H1 (cell line): Measurements from ENCODE around the gene THOP1. TPM values are rescaled to one million over a fixed set of nuclear protein-coding genes. Genes with fewer than 3 reads are reported as not detected.

Source experiments
- CTCF ChIA-PET: fragments of 300-600 bp; sonication (Branson Sonifier 250); formaldehyde crosslinking; loops from one replicate; lab custom pipeline; 2021; ENCODE audit not compliant: partially characterized antibody; lab: Charles Lee
- POLR2A ChIA-PET: fragments of 300-600 bp; sonication (Branson Sonifier 250); formaldehyde crosslinking; loops from one replicate; lab custom pipeline; 2021; ENCODE audit warnings: inconsistent platforms; ENCODE audit not compliant: partially characterized antibody; lab: Charles Lee
- DNase-seq, 2 experiments: peaks; one replicate each; pipeline versions ENCODE4 v3.0.0 to v3.0.0-alpha.2; 2010 to 2022; ENCODE audit warnings: low spot score in 2 of 2, low read depth in 1 of 2, mixed read lengths in 1 of 2
- FAIRE-seq: peaks from 2 replicates; lab custom pipeline; 2011; peaks lifted over from hg19 to GRCh38; lab: Jason Lieb, UNC
- H2AFZ ChIP-seq: 2 replicates; pipeline ENCODE4 v1.8.1; 2012; ENCODE audit warnings: low read length, inconsistent platforms
- H2AK5ac ChIP-seq: 2 replicates; pipeline ENCODE4 v1.6.1; 2013; ENCODE audit warnings: low read depth, low read length
- H2BK120ac ChIP-seq: replicated peaks from 2 replicates; pipeline ENCODE3; 2013; ENCODE audit warnings: low read depth, low read length, inconsistent platforms
- H2BK12ac ChIP-seq: 2 replicates; pipeline ENCODE4 v1.6.1; 2013; ENCODE audit warnings: low read depth, low read length
- H2BK15ac ChIP-seq: 2 replicates; pipeline ENCODE4 v1.6.1; 2013; ENCODE audit warnings: low read length
- H2BK20ac ChIP-seq: 2 replicates; pipeline ENCODE4 v1.6.1; 2013; ENCODE audit warnings: low read length
- H2BK5ac ChIP-seq: 2 replicates; pipeline ENCODE4 v1.6.1; 2013; ENCODE audit warnings: low read depth, low read length
- H3K14ac ChIP-seq: 2 replicates; pipeline ENCODE4 v1.6.1; 2013; ENCODE audit warnings: inconsistent platforms; ENCODE audit not compliant: insufficient read length
- H3K18ac ChIP-seq: 2 replicates; pipeline ENCODE4 v1.6.1; 2013; ENCODE audit warnings: low read length; ENCODE audit errors: extremely low read depth
- H3K23ac ChIP-seq: 2 replicates; pipeline ENCODE4 v1.6.1; 2013; ENCODE audit warnings: inconsistent platforms; ENCODE audit not compliant: insufficient read length
- H3K23me2 ChIP-seq: 2 replicates; pipeline ENCODE4 v1.6.1; 2013; ENCODE audit warnings: low read depth, low read length
- H3K27ac ChIP-seq: 2 replicates; pipeline ENCODE4 v1.6.1; 2011; ENCODE audit warnings: low read depth, low read length, inconsistent platforms
- H3K27me3 ChIP-seq, 4 experiments: replicated peaks in 1 of 4; 1 replicate in 1 of 4; 2 replicates in 3 of 4; pipeline versions ENCODE4 v1.6.1 to v1.8.1; 2011 to 2013; ENCODE audit warnings: low read length in 3 of 4, mild to moderate bottlenecking in 3 of 4, inconsistent platforms in 2 of 4, mixed read lengths in 2 of 4, moderate library complexity in 1 of 4; ENCODE audit not compliant: control insufficient read depth in 3 of 4, insufficient read depth in 3 of 4; ENCODE audit errors: extremely low read depth in 1 of 4
- H3K36me3 ChIP-seq, 4 experiments: 2 replicates each; pipeline versions ENCODE4 v1.6.1 to v1.8.1; 2011 to 2013; ENCODE audit warnings: mild to moderate bottlenecking in 4 of 4, low read length in 3 of 4, moderate library complexity in 2 of 4, control low read depth in 1 of 4, inconsistent platforms in 1 of 4; ENCODE audit not compliant: insufficient read depth in 4 of 4, control insufficient read depth in 2 of 4
- H3K4ac ChIP-seq: replicated peaks from 2 replicates; pipeline ENCODE3; 2013; ENCODE audit warnings: low read length, low read depth, mixed read lengths, inconsistent platforms; ENCODE audit not compliant: insufficient read length
- H3K4me1 ChIP-seq, 4 experiments: replicated peaks in 1 of 4; 1 replicate in 1 of 4; 2 replicates in 3 of 4; pipeline versions ENCODE4 v1.6.1 to v1.8.1; 2011 to 2013; ENCODE audit warnings: low read length in 3 of 4, inconsistent platforms in 2 of 4, mixed read lengths in 1 of 4; ENCODE audit not compliant: insufficient read depth in 4 of 4, control insufficient read depth in 3 of 4
- H3K4me2 ChIP-seq, 2 experiments: 2 replicates each; pipeline versions ENCODE4 v1.6.1 to v1.8.1; 2011 to 2013; ENCODE audit warnings: low read depth in 2 of 2, low read length in 2 of 2, control low read depth in 1 of 2, inconsistent platforms in 1 of 2, mild to moderate bottlenecking in 1 of 2; ENCODE audit not compliant: insufficient read depth in 1 of 2
- H3K4me3 ChIP-seq, 4 experiments: fragments of 200-600, 300-600 bp in 1 of 4; sonication (generic), shearing (Covaris generic), sonication (Bioruptor Twin) in 1 of 4; 2 replicates each; pipeline versions ENCODE4 v1.5.1 to v1.8.1; 2011 to 2016; ENCODE audit warnings: low read length in 4 of 4, low read depth in 3 of 4, control low read depth in 2 of 4, inconsistent platforms in 2 of 4, mild to moderate bottlenecking in 2 of 4, mixed read lengths in 1 of 4, moderate library complexity in 1 of 4; ENCODE audit not compliant: insufficient read depth in 2 of 4; ENCODE audit errors: extremely low read depth in 1 of 4
- H3K56ac ChIP-seq: replicated peaks from 2 replicates; pipeline ENCODE3; 2013; ENCODE audit warnings: low read depth, mild to moderate bottlenecking, mixed read lengths, low read length, inconsistent platforms; ENCODE audit not compliant: insufficient read length
- H3K79me1 ChIP-seq: 2 replicates; pipeline ENCODE4 v1.6.1; 2013; ENCODE audit warnings: low read depth, low read length, control low read depth
- H3K79me2 ChIP-seq, 2 experiments: 2 replicates each; pipeline versions ENCODE4 v1.6.1 to v1.8.1; 2012 to 2013; ENCODE audit warnings: low read length in 2 of 2, mild to moderate bottlenecking in 2 of 2, inconsistent platforms in 1 of 2; ENCODE audit not compliant: insufficient read depth in 2 of 2, control insufficient read depth in 1 of 2
- H3K9ac ChIP-seq, 4 experiments: replicated peaks in 1 of 4; 1 replicate in 1 of 4; 2 replicates in 3 of 4; pipeline versions ENCODE4 v1.6.1 to v1.8.1; 2011 to 2013; ENCODE audit warnings: low read depth in 3 of 4, low read length in 3 of 4, control low read depth in 2 of 4, mild to moderate bottlenecking in 2 of 4, moderate library complexity in 2 of 4, inconsistent platforms in 1 of 4; ENCODE audit errors: extremely low read depth in 1 of 4
- H3K9me3 ChIP-seq, 2 experiments: 2 replicates each; pipeline versions ENCODE4 v1.6.1 to v1.8.1; 2012 to 2013; ENCODE audit warnings: mild to moderate bottlenecking in 2 of 2, moderate library complexity in 2 of 2, control low read depth in 1 of 2, inconsistent platforms in 1 of 2, low read depth in 1 of 2, low read length in 1 of 2, mixed read lengths in 1 of 2; ENCODE audit not compliant: insufficient read depth in 2 of 2
- H4K20me1 ChIP-seq, 2 experiments: replicated peaks in 1 of 2; 2 replicates each; pipeline versions ENCODE3 to v1.8.1; 2011 to 2013; ENCODE audit warnings: inconsistent platforms in 2 of 2, low read length in 2 of 2, mild to moderate bottlenecking in 1 of 2; ENCODE audit not compliant: insufficient read depth in 2 of 2, control insufficient read depth in 1 of 2
- H4K5ac ChIP-seq: 2 replicates; pipeline ENCODE4 v1.6.1; 2013; ENCODE audit warnings: low read length, low read depth, mixed read lengths, inconsistent platforms; ENCODE audit not compliant: insufficient read length
- H4K8ac ChIP-seq: 2 replicates; pipeline ENCODE4 v1.8.0; 2013; ENCODE audit warnings: mild to moderate bottlenecking, moderate library complexity, low read length, inconsistent platforms; ENCODE audit not compliant: insufficient read depth; ENCODE audit errors: extremely low read depth
- H4K91ac ChIP-seq: replicated peaks from 2 replicates; pipeline ENCODE3; 2013; ENCODE audit warnings: low read length, mixed read lengths, inconsistent platforms; ENCODE audit not compliant: insufficient read length
- CTBP2 ChIP-seq: IDR thresholded peaks from 2 replicates; pipeline ENCODE4 v1.7.0; 2011; ENCODE audit warnings: borderline replicate concordance, mild to moderate bottlenecking, moderate library complexity, mixed read lengths, low read length; ENCODE audit not compliant: insufficient read depth, insufficient read length
- JUN ChIP-seq: IDR thresholded peaks from 2 replicates; pipeline ENCODE4 v1.6.1; 2011; ENCODE audit warnings: low read depth, mild to moderate bottlenecking, improper control_type of control experiment, low read length
- POLR2A ChIP-seq, 2 experiments: IDR thresholded peaks; 1 replicate in 1 of 2; 2 replicates in 1 of 2; pipeline ENCODE4 v1.6.1; 2011; ENCODE audit warnings: low read depth in 2 of 2, low read length in 2 of 2, mild to moderate bottlenecking in 2 of 2; ENCODE audit errors: control extremely low read depth in 1 of 2
- POU5F1 ChIP-seq: IDR thresholded peaks from 2 replicates; pipeline ENCODE4 v1.6.1; 2011; ENCODE audit warnings: low read depth, mild to moderate bottlenecking, low read length, moderate library complexity
- RAD21 ChIP-seq, 2 experiments: IDR thresholded peaks in 1 of 2; conservative IDR thresholded peaks in 1 of 2; 2 replicates each; pipeline ENCODE4 v1.6.1; 2011; ENCODE audit warnings: low read depth in 2 of 2, low read length in 2 of 2, improper control_type of control experiment in 1 of 2, inconsistent platforms in 1 of 2, mild to moderate bottlenecking in 1 of 2, moderate library complexity in 1 of 2
- RFX5 ChIP-seq: IDR thresholded peaks from 2 replicates; pipeline ENCODE4 v1.6.1; 2011; ENCODE audit warnings: low read depth, low read length, improper control_type of control experiment, borderline replicate concordance
- SAP30 ChIP-seq: fragments of 300-600 bp; sonication (generic); IDR thresholded peaks from 2 replicates; pipeline ENCODE4 v1.7.1; 2012; ENCODE audit warnings: low read length, moderate library complexity, mild to moderate bottlenecking, inconsistent platforms; ENCODE audit not compliant: insufficient read depth, insufficient replicate concordance
- WGBS, 2 experiments: shearing (Covaris generic) in 1 of 2; methylation state at CpG; one replicate each; pipeline versions ENCODE4 v1.1.6 to v1.1.7; 2013 to 2015; ENCODE audit warnings: low lambda C conversion rate in 2 of 2, mixed read lengths in 2 of 2, inconsistent platforms in 1 of 2, low coverage in 1 of 2, missing lambda C conversion rate in 1 of 2; ENCODE audit not compliant: insufficient replicate concordance in 2 of 2, insufficient coverage in 1 of 2, insufficient read length in 1 of 2; ENCODE audit errors: extremely low coverage in 1 of 2, missing lambda C conversion rate in 1 of 2; 5-methylcytosine and 5-hydroxymethylcytosine counted together
- polyA plus RNA-seq, 7 experiments: library from polyadenylated mRNA; depleted of rRNA in 3 of 7; stranded (reverse) in 5 of 7; unstranded in 2 of 7; fragments of >200 nt in 5 of 7; fragments of 200-250 nt in 2 of 7; gene quantifications; 1 replicate in 5 of 7; 2 replicates in 1 of 7; 4 replicates in 1 of 7; pipeline versions ENCODE4 v1.2.1 to v1.2.3, GENCODE V29; 2011 to 2013; ENCODE audit warnings: missing spikeins in 2 of 7, mixed read lengths in 2 of 7
- total RNA-seq: library from RNA; stranded (reverse); fragmentation: NEBNext Ultra II Directional; extraction: Animal tissue kit (Norgen Biotek cat#: 25700); gene quantifications from 2 replicates; pipeline ENCODE4 v1.2.1, GENCODE V29; 2021
- TF ChIP-seq, protein P1 (sequence below), 3 experiments: IDR thresholded peaks; 1 replicate in 2 of 3; 2 replicates in 1 of 3; pipeline versions ENCODE4 v1.5.1 to v1.6.1; 2011; ENCODE audit warnings: low read length in 3 of 3, mild to moderate bottlenecking in 3 of 3, inconsistent platforms in 2 of 3, low read depth in 1 of 3, moderate library complexity in 1 of 3; ENCODE audit not compliant: insufficient read depth in 1 of 3; ENCODE audit errors: control extremely low read depth in 1 of 3
- TF ChIP-seq, protein P2 (sequence below): IDR thresholded peaks from 2 replicates; pipeline ENCODE4 v1.6.1; 2012; ENCODE audit warnings: inconsistent platforms

THOP1 gene
- total and polyA plus RNA-seq, 2 of the 8 experiments (the other 6 are each of a cell fraction or from before 2014, with no cell fraction given), result 136 to 159 TPM

DNA sequence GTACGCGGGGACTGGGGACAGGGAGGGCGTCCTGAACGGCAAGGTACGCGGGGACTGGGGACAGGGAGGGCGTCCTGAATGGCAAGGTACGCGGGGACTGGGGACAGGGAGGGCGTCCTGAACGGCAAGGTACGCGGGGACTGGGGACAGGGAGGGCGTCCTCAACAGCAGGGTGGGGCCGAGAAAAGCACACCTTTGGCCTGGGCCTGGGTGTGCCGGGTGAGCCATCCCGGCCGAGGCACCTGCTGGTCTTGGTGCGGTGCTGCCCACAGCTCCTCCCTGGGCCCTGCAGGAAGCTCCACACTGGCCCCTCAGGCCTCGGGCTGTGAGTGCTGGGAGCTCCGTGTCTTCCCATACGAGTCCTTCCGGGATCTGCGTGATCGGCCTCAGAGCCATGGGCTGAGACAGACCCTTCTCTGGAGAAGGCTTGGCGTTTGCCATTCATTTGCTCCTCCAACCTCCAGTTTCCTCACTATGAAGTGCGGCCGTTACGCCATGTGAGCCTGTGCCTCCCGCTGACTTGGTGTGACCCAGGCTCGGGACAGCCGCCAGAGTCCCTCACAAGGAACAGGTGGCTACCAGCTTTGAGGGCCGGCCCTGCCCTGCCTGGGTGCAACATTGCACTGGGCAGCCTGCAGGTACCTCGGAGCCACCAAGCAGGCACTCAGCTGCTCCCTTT, 26.6 kb downstream of the THOP1 start:
- FAIRE-seq (no peak), DNase-seq (peak in 1 of 2 experiments; percentile 42)
- Histone ChIP-seq H3K56ac (no peak overlapping the region), H2BK12ac (no peak overlapping the region), H3K27me3 (no peaks in the 10 kb centered on the region), H2BK20ac (no peak overlapping the region), H4K20me1 (peaks cover 7 to 12% of the 10 kb centered on the region in 2 experiments), H3K27ac (no peak overlapping the region), H2BK5ac (no peak overlapping the region), H4K91ac (no peak overlapping the region), H3K79me1 (no peaks in the 10 kb centered on the region), H2BK120ac (no peak overlapping the region), H3K14ac (no peak overlapping the region), H4K8ac (no peak overlapping the region), H4K5ac (no peak overlapping the region), H2BK15ac (no peak overlapping the region), H3K9ac (no peak overlapping the region), H3K4me2 (no peak overlapping the region), H3K36me3 (peaks cover 13 to 64% (median 48%) of the 10 kb centered on the region in 4 experiments; a peak in 6 of 8 replicates), H3K4me3 (no peak overlapping the region), H3K23ac (no peak overlapping the region), H3K23me2 (no peaks in the 10 kb centered on the region), H3K4me1 (no peaks in the 10 kb centered on the region), H3K79me2 (no peaks in the 10 kb centered on the region), H2AK5ac (no peak overlapping the region), H2AFZ (no peak overlapping the region), H3K18ac (no peak overlapping the region), H3K4ac (no peak overlapping the region), H3K9me3 (no peaks in the 10 kb centered on the region)
- POLR2A ChIA-PET, result interaction anchor here (0.7 to 1.0 kb wide), 3 partner anchors 18 to 28 kb away, joined by 3 to 7 read pairs (median 4); partner anchors contain the start of gene THOP1
- CTCF ChIA-PET, result interaction anchor here (0.6 kb wide), 1 partner anchor 18 kb away, joined by 3 read pairs; no protein-coding TSS in a partner anchor
- 95% methylated on average over 27 of the region's 34 CpGs; no CpG with 5 or more reads in 1 of the 2 experiments for WGBS, 2 experiments
- no peak for TF ChIP-seq JUN
- no peak for TF ChIP-seq CTBP2
- no peak for TF ChIP-seq SAP30
- no peak for TF ChIP-seq POU5F1
- TF ChIP-seq, protein P1, sequence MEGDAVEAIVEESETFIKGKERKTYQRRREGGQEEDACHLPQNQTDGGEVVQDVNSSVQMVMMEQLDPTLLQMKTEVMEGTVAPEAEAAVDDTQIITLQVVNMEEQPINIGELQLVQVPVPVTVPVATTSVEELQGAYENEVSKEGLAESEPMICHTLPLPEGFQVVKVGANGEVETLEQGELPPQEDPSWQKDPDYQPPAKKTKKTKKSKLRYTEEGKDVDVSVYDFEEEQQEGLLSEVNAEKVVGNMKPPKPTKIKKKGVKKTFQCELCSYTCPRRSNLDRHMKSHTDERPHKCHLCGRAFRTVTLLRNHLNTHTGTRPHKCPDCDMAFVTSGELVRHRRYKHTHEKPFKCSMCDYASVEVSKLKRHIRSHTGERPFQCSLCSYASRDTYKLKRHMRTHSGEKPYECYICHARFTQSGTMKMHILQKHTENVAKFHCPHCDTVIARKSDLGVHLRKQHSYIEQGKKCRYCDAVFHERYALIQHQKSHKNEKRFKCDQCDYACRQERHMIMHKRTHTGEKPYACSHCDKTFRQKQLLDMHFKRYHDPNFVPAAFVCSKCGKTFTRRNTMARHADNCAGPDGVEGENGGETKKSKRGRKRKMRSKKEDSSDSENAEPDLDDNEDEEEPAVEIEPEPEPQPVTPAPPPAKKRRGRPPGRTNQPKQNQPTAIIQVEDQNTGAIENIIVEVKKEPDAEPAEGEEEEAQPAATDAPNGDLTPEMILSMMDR (IDR thresholded peaks at IDR 0.05; ENCODE audit: control extremely low read depth in 1 of 3, insufficient read depth in 1 of 3, low read depth in 1 of 3, low read length in 3 of 3), result no peak
- no peak for TF ChIP-seq RAD21 (IDR thresholded peaks at IDR 0.05 in 1 of 2, conservative IDR thresholded peaks at IDR 0.05 in 1 of 2; ENCODE audit: low read depth in 2 of 2, low read length in 2 of 2)
- no peak for TF ChIP-seq RFX5
- TF ChIP-seq POLR2A (IDR thresholded peaks at IDR 0.05; ENCODE audit: control extremely low read depth in 1 of 2, low read depth in 2 of 2, low read length in 2 of 2), result no peak
- TF ChIP-seq, protein P2, sequence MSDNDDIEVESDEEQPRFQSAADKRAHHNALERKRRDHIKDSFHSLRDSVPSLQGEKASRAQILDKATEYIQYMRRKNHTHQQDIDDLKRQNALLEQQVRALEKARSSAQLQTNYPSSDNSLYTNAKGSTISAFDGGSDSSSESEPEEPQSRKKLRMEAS, result no peak
